Middle frontal gyrus (tissue), 1 donor: ENCODE measurements around the gene GNB1.
"Not testable (repeated sequence)": the region's sequence is repeated elsewhere in the genome, so short reads cannot be mapped to it uniquely, and the experiment has no call there.

Source experiments
- DNase-seq: peaks from one replicate; pipeline ENCODE4 v3.0.0-alpha.2; 2015; ENCODE audit warnings: low spot score; ENCODE audit errors: extremely low spot score

GNB1 gene

DNA sequence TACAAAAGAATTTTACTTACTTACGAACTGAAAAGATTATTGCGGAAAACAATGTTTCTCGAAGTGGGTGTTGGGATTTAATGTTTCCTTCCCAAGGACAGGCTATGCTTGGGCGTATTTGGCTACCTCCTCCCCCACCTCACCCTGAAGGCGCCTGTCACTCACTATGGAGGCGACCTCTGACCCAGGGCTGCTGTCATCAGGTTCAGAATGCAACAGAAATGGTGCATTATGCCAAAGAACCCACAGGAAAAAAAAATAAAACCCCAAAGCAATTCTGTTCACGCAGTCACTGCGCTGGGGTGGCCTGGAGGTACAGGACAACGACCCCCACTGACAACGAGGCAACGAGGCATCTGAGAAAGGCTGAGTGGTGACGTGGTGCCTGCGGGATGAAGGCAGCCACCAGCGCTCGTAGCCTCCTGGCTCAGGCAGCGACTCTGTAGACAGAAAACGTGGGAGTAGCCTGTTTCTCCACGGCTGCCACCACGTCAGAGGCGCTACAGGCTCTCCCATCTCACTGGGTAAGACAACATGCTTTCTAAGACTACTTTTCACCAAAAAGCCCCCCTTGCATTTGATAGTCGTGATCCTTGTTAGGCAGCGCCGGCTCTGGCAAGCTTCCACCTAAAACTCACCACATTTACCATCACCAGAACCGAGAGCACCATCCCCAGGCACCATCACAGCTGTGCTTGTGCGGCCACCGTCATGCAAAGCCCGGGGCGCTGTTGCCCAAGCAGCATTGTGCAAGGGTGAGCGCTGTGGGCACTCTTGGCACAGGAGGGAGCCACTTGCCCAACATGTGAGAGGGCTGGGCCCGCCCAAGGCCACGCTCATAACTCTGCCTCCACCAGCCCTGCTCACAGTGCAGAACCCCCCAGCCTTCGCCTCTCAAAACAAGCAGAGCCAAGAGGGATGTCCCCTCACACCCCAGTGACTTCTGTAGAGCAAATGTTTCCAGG lies 126.9 kb downstream of the GNB1 start:
- no peak for DNase-seq

DNA sequence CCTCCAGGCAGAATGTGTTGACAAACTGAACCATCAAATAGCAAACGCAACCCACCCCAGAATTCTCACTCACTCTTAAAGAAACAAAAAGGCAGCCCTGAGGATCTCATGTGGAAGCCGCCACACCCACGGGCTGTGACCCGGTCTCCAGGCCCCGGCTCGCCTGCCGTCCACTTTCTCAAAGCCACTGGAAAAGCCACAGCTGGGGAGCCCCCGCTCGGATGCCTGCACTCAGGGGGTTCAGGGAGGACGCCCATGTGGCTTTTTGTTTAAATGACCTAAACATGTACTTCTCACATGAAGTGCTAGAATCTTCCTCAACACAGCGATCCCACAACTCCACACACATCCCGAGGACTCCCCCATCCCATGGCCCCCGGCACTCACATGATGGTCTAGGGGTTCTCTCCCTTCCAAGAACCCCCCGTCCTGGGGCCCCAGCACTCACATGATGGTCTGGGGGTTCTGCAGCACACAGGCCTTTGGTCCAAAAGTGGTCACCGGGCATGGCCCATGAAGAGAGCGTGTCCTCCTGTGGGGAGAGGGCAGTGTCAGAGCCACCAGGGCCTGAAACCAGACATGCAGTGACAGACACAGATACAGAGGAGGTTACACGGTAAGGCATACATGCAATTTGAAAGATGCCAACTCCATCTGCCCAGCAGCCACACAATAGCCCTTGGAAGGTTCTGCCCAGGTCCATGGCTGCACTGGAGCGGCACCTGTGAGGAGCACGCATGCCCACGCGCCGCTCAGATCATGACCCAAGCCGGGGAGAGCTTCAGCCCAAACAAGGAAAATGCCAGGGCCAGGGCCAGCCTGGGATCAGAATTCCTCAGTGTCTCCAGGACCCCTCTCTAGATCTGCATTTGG lies 129.1 kb downstream of the GNB1 start:
- no peak for DNase-seq

DNA sequence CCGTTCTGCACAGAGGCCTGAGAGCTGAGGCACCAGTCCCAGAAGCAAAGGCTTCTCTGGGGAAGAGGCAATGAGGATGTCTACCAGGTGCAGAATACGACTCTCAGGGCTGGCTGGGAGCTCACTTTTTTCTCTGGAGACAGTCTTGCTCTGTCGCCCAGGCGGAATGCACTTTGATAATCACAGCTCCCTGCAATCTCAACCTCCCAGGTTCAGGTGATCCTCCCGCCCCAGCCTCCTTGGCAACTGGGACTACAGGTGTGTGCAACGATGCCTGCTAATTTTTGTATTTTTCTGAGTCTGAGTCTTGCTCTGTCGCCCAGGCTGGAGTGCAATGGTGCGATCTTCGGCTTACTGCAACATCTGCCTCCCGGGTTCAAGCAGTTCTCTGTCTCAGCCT lies 130.2 kb downstream of the GNB1 start:
- no peak for DNase-seq

DNA sequence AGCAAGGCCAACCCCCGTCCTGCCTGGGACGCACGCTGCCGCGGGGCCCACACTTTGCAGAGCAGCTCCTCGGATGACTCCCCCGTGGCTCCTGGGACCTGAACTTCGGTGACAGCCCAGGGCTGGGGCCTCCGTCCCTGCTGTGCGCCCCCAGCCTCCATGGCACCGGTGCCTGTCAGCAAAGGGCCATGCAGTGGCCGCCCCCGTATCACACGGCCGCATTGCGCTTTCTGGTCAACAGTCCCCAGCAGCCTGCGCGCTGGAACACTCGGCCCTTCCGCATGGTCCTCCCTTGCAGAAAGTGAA lies 130.6 kb downstream of the GNB1 start:
- DNase-seq: no peak

DNA sequence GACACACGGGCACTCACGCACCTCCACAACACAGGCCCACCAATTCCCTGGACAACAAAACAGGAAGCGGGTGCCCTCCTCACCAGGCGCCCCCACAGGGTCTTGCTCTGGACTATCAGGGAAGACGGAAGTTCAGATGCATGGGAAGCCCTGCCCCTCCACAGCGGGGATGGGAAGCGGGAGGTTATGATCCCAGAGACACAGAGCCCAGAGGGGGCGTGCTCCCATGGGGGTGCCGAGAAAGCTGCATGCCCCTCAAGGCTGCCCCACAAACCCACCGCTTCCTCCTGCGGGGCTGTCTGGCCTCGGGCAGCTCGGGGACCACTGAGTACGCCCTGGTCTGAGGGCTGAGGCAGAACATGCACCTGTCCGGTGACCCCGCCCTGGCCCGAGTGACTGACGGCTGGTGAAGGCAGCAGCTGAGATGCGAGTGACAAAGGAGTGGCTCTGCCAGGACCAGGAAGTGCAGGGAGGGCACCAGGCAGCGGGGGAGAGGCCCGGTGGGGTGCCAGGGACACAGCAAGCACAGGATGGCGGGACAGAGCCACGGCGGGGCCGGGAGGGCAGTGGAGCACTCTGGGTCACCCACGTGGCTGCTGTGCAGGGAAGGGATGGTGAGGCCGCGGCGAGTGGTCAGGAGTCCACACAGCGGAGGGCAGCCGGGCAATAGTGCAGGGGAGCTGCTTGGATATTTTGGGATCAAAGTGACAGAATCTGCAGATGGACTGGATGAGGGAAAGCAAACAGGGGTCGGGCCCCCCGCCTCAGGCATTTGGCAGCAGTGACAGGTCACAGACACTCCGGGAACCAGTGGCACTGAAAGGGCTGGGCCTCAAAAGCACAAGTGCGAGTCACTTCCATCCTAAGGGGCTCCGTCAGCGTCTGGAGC lies 131.2 kb downstream of the GNB1 start:
- no peak for DNase-seq

DNA sequence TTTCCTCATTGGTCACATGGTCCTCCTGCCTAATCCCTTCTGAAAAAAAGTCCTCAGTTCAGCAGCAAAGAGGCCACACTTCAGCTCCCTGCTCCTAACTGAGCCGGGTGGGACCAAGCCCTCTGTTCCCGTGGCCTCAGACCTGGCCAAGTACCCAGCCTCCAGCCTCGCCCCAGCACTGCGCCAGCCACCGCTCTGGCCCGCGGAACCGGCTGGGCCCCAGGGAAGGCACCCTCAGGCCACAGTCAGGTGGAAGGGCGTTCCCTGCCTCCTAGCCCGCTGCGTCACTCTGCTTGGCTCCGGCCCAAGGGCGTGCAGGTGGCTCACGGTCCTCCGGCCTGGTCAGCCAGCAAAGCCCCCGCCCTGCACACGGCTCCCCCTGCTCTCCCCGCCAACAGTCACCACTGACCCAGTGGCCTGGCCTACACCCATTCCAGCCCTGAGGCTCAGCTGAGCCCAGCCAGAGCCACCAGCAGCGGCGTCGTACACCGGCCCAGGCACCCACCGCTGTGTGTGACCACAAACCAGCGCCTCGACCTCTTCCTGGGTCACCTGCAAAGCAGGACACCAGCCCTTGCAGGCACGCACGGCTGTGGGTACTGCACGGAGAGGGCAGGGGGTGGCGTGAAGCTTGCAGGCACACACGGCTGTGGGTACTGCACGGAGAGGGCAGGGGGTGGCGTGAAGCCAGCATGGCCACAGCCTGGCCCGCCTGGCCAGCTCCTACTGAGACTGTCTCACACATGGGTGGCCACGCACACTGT lies 132.0 kb downstream of the GNB1 start:
- DNase-seq: no peak

DNA sequence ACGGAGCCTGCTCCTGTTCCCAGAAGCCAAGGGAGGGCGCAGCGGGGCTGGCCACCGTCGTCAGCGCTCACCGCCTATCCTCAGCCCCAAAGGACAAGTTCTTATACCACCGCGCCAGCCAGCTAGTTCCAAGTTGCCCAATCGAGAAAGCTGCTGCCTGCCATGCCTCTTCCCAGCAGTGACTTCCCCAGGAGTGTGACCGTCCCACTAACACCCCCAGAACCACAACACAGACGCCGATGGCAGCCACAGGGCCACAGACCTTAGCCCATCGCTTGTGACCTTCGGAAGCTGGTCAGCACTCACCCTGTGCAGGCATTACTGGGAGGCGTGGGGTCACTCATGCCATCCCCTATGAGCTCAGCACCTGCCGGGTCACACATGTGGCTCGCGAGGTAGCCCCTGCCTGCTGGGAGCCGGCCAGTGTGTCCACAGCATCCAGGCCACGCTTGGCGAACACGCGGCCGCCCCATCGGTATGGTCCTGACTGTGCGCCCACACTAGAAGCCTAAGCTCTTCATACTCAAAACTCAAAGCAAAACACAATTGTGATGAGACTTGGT lies 132.7 kb downstream of the GNB1 start:
- no peak for DNase-seq

DNA sequence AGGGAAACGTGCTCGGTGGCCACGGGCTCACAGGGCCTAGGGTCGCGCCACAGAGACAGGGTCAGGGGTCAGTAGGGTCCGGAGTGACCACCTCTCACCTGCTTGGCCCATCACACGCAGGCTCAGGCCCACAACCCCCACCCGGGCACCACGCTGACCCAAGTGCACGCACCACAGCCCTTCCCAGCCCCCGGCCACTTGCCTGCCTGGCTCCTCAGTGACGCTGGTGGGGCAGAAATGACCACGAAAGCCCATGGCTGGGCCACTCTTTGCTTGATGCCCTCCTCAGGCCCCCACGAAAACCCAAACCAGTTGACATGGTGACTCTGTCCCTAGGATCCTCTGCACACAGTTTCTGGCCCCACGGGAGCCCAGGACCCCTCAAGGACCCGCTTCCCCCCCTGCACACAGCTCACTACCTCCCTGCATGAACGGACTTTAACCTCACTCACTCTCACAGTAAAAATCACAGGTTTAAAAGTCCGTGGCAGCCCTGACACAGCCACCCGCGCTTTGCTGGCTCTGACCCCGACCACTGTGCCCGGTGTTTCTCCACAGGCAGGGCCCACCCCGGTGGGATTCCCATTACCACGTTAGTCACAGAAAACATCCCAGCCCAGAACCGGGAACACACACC lies 133.3 kb downstream of the GNB1 start:
- DNase-seq: no peak

DNA sequence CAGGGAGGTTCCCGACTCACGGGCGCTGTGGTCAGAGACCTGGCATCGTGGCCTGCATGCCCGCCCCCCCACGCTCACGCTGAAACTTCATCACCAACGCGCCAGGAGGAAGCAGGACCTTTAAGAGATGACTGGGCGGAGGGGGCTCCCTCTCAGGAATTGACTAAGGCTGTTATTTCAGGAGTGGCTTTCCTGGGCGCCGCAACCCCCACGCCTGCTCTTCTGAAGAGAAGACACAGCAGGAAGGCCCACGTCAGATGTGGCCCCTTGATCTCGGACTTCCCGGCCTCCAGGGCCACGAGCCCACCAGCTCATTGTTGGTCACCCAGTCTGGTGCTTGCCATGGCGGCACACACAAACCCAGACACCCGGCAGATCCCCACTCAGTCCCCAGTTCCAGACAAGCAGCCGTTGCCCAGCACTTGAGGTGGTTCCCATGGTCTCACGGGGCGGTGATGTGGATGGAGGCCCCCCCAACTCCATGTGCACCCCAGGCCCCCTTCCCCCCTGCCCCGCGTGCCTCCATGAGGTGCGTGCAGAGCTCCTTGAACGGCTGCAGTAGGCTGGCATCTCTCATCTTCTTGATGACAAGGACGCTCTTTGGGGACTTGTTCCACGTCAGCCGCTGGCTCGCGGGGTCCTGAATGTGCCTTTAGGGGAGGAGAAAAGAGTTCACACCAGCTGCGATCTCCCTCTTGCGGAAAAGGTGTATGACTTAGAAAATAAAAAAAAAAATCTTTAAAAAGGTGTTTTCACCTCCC lies 134.0 kb downstream of the GNB1 start:
- no peak for DNase-seq

DNA sequence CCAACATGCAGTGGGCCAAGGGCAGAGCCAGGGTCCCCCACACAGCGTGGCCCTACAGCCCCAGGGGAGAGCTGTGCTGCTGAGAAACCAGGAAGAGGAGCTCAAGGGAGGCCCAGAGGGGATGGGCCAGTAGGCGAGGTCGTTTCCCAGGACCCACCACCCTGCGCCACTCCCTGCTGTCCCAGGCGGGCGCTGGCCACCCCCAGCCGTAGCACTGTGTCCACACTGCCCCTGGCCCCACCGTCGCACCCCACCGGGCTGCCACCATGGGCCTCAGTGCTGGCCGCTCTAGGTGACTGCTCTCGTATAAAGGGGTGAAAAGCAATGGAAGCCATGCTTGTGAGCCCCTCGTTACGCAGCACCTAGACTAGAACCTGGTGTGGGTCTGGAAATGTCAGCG lies 135.0 kb downstream of the GNB1 start:
- no peak for DNase-seq

DNA sequence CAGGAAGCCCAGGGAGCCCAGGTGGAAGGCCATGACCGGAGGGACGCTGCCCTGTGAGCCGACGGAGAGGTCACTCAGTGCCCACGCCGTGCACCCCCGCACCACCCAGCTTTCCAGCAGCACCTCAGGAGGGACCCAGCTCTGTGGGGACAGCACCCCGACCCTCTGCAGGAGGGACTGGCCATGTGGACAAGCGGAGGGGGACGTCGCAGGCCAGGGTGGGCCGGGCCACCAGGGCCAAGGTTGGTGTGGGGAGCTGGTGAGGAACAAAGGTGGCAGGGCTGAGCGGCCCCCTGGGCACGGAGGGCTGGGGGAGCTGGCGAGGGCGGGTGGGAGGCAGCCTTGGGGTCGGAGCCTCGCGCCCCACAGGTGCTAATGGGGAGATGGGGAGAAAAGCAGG lies 135.5 kb downstream of the GNB1 start:
- DNase-seq: no peak

DNA sequence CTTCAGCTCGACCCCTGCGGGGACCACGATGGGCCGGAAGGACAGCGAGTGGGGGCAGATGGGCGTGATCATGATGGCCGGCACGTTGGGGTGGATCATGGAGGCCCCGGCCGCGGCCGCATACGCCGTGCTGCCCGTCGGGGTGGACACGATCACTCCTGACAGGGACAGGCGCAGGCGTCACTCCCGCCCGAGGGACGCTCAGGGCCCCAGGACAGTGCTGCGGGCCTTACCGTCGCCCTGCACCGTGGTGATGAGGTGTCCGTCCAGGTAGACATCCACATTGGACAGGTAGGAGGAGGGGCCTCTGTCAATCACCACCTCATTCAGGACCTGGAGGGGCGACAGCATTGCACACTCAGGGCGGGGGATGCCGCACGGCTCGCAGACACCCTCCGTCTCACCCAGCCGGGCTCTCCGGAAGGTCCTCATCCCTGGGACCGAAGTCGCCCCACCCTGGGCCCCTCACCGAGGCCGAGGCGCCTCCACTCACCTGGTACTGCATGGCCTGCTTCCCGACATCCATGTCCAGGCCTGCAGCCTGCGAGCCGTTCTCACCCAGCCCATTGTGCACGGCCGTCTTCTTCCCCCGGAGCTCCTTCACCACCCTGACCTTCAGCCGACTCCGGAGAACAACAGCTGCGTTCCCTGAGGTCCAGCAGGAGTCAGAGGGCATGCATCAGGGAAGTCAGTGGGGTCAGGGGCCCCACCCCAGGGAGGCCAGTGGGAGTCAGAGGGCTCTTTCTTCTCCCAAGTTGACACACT lies 136.7 kb downstream of the GNB1 start:
- no peak for DNase-seq

DNA sequence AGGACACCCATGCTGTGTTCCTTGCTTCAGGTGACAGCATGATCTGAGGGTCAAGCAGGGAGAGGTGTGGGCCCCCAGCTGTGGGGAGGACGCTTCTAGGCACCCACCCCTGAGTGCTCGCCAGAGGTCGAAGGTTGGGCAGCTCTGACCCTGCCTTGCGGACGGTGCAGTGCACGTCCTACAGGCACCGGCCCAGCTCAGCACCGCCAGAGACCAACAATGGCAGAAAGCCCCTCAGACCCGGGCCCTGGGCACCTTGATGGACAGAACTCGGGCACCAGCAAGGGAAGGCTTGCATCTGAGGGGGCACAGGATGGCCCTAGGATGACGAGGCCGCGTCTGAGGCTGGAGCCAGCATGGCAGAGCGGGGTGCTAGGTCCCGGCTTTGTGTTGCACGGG lies 137.3 kb downstream of the GNB1 start:
- DNase-seq: no peak

DNA sequence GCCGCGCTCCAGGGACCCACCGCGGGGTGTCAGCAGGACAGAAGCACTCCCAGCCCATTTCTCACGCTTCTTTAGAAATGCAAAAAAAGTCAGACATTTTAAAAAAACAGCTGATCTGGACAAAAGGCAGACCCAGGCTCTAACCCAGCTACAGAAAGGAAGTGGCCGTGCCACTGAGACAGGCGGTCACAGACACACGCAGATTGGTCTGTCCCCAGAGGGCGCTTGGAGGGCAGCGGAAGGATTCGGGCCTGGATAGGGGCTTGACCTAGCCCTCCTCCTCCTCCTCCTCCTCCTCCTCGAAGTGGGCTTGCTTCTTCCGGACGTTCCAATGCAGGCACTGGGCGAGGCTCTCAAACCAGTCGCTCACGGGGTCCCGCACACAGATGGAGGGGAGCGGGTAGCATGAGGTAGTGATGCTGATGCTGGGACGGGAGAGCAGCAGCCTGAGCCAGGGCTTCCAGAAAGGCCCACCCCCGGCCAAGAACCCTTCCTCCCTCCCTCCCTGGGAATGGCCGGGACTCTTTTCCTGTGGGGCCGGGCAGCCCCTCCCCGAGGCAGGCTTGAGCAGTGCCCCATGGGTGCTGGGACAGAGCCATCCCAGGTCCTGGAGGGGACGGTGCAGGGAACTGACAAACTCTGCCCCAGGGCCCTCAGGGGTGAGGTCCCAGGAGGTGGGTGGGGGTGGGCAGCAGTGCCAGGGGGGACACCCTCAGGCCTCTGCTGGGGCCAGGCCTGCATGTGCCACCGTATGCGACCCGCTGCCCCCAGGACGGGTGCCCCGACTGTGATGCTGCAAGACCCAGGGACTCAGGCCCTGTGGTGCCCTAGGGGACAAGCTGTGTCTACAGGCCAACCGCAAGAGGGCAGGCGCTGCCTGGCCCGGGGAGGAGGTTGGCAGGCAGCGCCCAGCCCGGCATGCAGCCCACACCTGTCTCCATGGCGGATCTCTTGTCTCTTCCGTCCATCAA lies 138.0 kb downstream of the GNB1 start:
- no peak for DNase-seq

DNA sequence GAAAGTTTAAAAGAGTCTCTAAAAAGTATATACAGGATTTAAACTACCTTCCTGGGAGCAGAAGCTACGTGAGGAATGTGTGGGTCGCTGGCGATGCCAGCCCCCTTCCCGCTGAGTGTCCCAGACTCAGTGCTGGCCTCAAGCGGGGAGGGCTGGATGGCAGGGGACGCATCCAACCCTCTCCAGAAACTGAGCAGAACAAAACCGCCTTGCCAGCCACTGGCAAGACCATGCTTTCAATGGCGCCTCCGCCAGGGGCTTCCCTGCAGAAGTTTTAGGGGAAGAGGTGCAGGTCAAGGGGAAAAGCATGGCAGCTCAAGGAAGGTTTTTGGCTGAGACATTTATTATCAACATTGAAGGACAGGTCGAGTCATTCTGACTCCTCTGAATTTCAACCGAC lies 138.7 kb downstream of the GNB1 start:
- DNase-seq: no peak

DNA sequence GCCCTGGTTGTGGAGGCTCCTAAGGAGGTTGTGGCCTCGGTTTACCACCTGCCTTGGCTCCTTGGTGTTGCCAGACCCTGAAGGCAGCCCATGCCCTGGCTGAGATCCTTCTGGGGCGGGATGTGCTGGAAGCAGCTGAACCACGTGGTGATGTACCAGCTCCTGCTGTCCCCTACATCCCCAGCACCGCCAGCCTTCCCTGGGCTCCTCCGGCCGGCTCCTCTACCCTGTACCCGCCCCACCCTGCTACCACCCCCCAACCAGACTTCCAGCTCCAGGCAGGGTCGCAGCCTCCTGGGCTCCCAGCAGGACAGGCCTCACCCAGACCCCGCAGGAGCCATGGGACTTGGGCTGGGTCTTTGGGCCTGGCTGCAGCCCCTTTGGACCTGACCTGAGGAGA lies 140.9 kb downstream of the GNB1 start:
- DNase-seq: not testable (repeated sequence)

DNA sequence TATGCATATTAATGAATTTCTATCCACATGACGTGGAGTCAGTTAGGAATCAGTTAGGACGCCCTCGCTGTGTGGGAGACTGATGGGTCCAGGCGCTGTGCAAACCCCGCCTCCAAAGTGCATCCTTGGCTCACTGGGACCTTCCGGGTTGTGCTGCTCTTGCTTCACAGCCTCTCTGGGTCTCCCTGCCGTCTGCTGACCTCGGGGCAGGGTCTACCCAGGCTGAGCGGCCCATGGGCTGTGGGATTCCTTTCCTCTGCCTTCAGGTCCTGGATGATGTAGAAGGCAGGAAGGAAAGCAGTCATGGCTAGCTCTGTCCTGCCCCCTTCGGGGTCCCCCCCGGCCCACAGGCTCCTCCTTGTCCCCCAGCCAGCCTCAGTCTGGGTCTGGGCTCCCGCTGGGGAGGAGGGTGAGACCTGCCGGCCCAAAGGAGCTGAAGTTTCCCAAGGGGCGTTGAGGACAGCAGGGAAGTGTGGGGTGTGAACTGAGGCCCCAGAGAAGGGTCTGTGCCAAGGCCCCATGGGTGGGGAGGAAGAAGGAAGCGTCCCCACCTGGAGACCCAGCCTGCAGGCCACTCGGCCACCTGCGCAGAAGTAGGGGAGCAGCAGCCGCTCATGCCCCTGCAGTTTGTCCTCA lies 142.1 kb downstream of the GNB1 start:
- no peak for DNase-seq
